ENCODE data around the gene GPR62.

Gene GPR62

DNA sequence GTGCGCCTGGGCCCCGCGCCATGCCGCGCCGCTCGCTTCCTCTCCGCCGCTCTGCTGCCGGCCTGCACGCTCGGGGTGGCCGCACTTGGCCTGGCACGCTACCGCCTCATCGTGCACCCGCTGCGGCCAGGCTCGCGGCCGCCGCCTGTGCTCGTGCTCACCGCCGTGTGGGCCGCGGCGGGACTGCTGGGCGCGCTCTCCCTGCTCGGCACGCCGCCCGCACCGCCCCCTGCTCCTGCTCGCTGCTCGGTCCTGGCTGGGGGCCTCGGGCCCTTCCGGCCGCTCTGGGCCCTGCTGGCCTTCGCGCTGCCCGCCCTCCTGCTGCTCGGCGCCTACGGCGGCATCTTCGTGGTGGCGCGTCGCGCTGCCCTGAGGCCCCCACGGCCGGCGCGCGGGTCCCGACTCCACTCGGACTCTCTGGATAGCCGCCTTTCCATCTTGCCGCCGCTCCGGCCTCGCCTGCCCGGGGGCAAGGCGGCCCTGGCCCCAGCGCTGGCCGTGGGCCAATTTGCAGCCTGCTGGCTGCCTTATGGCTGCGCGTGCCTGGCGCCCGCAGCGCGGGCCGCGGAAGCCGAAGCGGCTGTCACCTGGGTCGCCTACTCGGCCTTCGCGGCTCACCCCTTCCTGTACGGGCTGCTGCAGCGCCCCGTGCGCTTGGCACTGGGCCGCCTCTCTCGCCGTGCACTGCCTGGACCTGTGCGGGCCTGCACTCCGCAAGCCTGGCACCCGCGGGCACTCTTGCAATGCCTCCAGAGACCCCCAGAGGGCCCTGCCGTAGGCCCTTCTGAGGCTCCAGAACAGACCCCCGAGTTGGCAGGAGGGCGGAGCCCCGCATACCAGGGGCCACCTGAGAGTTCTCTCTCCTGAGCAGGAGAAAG lies 951 bp downstream of the GPR62 start:
- DNase-seq (ENCODE audit: low read depth) = no peak

DNA sequence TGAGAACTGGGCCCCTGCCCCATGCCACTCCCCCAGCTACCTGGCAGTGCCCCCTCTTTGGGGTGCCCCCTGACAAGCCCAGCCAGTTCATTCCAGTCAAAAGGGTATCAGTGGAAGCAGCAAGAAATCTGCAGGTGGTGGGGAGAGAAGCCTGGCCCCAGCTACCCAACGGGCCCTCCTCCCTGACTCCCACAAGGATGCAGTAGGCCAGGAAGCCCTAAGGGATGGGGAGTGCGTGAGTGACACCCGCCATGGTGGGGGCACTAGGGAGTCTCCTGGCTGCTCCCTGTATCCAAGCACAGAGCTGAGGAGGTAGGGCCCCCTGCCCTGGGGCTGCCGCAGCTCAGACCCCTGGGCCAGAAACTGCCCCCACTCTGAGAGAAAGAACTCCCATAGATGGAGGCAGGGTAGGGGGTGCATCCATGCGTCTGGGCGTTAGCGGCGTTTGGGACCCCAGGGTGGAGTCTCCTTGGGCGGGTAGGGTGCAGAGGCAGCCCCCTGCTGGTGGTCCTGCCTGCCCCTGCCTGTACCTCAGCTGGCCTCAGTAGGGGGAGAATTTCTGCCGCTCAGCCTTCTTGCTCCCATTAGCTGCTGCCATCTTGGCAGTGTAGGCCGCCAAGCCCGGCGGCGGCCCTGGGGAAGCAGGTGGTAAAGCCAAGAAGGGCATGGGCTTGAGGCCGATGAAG lies 2.5 kb downstream of the GPR62 start:
- no peak for DNase-seq (ENCODE audit: low read depth)

DNA sequence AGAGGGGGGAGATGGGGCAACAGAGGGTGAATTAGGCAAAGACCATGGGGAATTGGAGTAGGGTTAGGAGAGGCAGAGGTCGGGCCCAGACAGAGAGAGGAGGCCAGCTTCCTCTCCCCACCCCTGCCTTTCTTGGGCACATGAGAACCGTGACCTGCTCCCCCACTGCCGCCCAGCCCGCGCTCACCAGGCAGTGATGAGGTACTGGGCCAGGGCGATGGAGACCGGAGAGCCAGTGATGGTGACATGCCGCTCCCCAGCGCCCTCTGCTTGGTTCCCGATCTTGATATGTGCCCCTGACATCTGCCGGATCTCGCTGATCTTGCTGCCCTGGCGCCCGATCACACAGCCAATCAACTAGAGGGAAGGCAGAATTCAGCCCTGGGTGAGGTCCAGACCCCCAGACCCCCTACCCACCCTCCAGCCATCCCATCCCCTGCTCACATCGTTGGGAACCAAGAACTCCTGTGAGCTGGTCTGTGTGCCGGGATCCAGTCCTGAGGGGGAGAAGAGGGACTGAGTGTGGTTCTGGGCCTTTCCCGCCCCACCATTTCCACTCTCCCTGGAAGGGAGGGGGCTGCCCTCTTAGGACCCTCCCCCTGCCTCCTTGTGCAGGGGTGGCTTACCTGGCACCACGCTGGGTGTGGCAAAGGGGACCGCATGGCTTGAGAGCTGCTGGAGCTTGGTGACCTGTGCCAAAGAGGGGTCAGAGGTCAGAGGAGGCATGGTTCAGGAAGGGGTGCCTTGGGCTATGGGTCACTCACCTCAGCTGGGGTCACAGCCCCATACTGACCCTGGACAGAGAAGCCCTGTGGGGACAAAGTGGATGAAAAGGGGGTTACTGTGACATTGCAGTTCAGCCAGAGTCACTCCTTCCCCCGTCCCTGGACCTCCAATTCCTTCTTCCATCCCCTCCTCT lies 3.7 kb downstream of the GPR62 start:
- DNase-seq (ENCODE audit: low read depth) = no peak

DNA sequence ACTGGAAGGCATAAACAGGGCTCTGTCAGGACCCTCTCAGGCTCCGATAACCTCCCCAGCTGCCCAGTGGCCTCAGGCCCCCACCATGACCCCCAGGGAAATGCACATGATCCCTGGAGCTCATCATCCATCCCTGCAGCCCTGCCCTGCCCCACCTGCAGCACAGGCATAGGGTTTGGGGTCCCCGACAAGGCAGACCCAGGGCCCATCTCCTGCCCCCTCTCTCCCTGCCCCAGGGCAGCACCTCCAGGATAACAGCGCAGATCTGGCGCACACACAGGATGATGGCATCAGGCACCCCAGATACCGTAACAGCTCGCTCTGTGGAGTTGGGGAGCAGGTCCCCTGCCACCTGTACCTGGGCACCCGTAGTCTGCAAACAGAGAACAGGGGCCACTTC lies 4.5 kb downstream of the GPR62 start:
- no peak for DNase-seq (ENCODE audit: low read depth)

DNA sequence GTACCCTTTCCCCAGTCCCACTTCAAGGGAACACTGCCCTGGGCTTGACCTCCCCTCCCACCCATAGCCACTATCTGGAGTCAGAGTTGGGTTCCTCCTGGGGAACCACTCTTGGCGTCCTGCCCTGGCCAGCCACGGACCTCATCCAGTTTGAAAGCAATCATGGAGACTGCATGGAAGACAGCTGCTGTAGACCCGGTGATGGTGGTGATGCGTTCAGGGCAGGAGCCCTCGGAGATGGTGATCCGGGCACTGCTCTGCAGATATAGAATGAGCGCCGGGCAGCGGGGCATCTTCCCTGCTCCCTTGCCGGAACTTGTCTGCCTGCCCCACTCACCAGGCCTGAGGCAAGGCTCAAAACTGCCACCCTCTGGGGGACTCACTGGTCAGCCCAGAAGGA lies 5.2 kb downstream of the GPR62 start:
- DNase-seq (ENCODE audit: low read depth) = no peak

DNA sequence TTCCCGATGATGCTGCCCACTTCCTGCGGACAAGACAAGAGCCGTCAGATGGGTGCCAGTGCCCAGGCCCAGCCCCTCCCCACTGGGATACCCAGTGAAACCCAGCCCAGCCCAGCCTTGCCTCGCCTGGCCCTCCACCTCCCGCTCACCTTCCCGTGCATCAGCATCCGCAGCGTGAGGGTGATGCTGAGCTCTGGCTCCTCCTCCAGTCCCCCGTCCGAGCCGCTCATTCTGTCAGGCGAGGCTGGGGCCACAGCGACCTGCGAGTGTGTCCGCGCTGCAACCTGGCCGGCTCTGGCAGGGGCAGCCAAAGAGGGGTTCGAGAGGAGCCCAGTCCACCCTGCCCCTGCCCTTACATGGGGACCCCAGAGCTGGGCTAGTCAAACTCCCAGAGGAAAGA lies 5.8 kb downstream of the GPR62 start:
- DNase-seq (ENCODE audit: low read depth) = no peak

DNA sequence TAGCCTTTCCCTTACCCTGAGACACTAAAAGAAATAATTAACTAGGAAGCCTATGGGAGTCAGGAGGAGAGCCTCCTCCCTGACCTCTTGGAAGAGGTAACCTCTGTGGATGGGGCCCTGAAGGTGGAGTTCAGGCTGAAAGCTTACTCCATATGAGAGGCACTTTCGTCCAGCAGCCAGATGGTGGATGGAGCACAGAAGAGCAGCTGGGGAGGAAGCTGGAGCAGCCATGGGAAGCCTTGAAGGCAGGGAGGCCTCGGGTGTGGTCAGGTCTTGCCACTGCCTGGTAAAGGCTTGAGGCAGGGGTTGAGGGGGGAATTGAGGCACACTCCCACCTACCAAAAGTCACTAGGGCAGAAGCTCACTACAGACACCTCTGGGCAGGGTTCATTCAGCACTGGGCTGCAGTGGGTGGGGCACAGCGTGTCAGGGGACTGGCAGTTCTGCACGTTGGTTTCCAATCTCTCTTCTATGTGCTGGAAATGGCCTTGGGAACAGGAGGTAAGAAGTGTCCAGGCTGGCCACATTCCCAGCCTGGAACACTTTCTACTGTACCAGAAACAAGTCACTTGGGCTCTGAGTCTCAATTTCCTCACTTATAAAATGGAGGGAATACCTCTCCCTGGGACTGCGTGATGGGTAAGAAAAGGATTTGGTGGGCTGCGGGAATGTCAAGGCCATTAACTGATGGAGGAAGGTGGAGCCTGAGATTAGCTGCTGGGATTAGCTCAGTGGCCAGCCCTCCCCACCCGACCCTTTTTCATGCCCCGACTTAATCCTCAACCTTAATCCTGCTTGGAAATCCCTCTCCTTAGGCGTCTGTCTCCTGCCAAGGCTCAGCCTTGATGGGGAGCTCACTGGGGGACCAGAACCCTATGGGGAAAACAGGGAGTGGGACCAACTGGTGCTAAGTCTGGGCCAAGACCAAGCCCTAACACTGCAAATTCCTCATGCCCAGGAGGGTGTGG lies 6.7 kb downstream of the GPR62 start:
- DNase-seq (ENCODE audit: low read depth) = no peak

DNA sequence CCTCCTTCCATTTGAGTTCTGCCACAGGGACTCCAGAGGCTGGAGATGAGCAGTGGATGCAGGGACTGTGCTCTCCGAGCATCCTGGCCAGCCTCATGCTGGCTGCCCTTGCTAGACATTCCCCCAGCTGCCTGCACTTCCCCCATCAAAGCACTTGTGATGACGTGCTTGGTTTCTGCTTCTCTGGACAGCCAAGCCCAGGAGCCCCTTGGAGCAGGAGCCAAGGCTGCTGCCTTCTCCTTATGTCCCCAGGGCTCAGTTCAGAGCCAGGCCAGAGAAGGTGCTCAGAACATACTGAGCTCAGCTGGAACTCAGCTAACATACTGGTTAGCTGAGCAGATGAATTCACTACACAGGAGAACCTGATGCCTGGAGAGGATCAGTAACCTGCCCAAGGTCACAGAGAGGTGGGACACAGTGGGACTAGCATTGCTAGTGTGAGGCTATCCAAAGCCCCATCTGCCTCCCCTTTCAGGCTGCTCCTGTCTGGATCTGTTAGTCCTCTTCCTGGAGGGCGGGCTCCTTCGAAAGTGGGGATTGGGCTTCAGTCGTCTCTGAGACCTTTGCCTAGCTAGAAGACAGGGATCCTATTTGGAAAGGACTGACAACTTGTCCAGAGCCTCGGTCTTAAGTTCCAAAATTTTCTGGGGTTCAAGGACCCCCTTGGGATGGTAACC lies 7.8 kb downstream of the GPR62 start:
- no peak for DNase-seq (ENCODE audit: low read depth)

DNA sequence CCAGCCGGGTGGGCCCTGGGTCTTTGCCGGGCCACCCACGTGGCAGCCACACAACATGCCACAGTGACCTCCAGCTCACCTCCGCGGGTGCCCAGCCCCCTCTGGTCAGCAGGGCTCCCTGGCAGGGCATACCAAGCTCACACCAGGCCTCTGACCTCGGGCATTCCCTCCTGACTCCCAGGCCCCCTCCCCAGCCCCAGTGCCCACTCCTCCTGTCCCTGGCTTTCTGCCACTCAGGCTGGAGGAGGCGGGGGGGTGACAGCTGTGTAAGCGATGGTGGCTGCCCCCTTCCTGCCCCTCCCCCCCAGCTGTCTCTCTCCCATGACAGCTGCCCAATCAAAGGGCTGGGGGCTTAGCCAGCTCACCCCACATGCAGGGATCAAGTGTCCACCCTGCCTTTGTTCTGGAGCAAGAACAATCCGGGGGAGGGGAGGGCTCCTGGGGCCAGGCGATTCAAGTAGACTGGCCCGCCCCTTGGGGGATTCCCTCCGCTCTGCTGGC lies 8.8 kb downstream of the GPR62 start:
- no peak for DNase-seq (ENCODE audit: low read depth)

DNA sequence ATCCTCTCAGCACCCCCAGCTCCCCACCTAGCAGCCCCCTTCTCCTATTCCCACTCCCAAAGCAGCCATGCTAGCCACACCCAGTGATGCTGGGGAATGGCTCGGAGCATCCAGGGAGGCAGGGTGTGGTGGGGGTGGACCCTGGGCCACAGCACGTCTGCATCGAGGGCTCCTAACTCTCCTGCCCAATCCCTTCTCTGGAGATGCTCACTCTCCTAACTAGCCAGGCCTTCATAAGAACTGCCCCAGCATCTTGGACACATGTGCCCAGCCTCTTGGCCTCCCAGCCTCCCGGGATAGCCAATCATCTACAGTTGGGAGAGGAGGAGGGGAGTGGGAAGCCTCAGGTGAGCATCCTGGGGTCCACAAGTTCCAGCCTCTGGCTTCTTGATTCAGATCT lies 9.3 kb downstream of the GPR62 start:
- no peak for DNase-seq (ENCODE audit: low read depth)

DNA sequence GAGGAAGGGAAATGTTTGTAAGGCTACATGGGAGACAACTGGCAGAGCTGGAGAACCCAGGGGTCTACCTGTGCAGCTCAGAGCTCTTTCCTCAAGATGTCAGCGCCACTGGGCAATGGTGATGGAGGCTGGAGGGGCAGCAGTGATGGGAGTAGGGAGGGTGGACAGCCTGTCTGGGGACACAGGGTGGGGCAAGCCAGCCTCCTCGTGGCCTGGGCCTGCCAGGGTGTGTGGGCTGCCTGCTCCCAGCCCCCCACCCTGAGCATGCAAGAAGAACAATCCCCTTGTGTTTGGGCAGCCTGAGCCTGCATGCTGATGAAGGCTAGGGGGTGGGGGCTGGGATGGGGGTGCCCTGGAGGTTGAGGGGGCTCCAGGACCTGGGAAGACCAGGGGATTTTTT lies 10.8 kb downstream of the GPR62 start:
- no peak for DNase-seq (ENCODE audit: low read depth)

DNA sequence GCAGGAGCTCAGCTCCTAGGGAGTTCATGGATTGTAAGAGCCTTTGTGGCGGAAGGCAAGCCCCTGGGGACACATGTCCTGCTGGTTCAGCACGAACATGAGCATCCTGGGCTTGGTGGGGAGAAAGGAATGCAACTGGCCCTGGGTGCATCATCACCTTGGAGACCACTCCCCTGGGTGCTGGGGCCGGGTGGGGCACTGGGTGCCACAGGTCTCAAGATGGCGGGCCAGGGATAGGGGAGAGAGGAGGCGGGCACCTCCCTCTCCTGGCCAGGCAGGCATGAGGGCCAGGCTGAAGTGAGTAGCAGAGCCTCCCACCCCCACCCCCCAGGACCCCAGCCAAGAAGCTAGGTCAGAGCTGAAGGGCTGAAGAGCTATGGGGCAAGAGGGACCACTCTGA lies 11.3 kb downstream of the GPR62 start:
- DNase-seq (ENCODE audit: low read depth) = no peak

DNA sequence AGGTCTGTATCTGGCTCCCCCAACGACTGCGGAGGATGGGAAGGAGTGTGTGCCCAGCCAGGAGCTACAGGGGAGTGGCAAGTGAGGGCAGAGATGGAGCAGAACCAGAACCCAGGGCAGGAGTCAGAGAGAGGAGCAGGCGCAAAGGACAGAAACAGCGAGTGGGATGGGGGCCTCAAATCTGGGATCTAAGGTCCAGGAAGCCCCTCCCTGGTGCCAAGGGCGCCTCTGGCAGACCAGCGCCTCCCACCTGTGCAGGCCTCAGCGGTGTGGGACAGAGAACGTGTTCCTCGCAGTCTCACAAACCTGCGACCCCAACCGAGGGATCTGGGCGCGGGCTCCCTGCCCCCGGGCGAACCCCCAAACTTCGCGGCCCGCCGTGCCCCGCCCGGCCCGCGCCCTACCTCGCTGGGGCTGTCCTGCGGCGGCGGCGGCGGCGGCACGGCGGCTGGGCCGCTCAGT lies 11.8 kb downstream of the GPR62 start:
- DNase-seq (ENCODE audit: low read depth) = no peak

DNA sequence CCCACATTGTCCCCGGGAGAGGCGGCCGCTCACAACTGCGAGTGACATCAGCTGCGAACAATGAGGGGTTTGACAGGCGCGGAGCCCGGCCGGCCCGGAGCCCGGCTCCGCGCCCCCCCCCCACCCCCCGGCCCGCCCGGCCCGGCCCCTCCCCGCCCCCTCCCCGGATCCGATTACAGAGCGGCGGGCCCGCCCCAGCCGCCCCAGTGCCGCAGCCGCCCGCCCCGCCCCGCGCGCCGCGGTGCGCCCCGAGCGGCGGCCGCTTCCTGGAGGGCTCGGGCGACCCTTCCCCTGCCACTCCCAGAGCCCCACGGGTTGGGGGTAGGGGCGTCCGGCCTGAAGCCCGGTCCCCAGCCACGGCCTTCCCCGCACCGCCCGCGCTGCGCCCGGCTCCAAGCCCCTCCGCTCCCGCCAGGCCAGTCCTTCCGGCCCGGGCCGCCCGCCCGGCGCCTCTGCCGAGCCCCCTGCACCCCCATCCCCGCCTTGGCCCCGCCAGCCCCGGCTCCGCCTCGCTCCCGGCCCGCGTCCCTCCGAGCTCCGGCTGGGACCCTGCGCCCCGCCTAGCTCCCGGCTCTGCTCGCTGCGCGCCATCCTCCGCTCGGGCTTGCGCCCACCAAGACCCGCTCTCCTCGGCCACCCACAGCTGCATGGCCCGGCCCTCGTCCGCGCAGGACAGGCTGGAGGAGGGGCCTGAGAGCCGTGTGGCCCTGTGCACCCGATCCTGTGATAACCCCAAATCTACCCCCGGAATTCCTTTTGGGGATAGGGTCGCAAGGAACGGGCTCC lies 12.4 kb downstream of the GPR62 start, which contains the start of gene PCBP4:
TSS of gene PCBP4 (minus strand) at position 71 of the 786 bp plus-strand sequence. CDS start 6,214 bp downstream, outside the sequence.
- DNase-seq (ENCODE audit: low read depth) = no peak

DNA sequence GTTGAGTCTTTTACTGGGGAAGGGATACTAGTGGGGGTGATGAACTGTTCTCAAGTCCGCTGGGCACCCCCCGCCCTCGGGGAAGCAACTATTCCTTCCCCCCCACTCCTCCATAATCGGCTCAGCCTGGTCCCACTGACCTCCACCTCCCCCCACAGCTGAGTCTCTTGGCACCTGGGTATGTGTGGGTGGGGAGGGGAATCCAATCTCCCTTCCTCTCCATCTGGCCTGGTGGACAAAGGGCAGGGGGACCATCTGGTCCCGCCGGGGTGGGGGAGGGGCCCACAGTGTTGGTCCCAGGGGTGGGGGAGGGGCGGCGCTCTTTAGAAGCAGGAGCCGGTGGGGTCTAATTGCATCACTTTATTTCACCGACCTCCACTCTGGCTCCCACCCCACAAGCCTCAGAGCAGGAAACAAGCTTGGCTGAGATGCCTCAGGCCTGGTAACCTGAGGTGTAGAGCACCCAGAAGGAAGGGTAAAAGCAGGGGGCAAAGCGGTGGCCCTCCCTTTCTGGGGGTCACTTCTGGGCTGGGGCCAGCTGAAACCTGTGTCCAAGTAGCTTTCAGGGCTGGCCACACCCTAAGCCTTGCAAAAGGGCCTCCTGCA lies 13.1 kb downstream of the GPR62 start:
- no peak for DNase-seq (ENCODE audit: low read depth)

DNA sequence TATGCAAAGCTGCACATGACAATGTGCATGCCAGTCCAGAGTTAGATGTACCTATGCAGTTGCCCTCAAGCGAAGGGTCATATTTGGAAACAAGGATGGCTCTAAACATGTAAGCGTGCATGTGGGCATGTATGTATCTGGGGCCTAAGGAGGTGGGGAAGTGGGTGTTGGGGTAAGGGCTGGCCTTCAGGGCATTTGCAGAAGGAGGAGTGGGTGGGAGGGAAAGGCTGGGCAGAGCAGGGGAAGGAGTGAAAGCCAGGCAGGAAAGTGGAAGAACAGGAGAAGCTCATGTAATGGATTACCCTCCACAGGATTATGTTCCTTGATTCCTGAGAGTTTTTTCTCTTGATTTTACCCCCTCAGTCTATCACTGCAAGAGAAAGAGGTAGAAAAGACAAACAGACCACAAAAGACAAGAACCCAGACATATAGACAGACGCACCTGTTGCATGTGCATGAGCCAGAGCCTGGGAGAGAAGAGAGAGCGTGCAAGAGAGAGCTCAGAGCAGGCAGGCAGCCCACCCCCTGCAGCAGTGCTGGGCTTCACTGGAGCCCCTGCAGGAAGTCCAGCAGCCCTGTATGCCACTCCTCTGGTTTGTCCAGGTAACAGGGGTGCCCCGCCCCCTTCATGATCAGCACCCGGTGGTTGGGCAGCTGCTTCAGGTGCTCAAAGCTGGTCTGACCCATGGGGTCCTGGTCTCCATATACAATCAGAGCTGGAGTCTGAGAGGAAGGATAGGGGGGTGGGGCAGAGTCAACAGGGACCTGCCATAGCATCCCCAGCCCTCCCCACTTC lies 13.9 kb downstream of the GPR62 start:
- DNase-seq (ENCODE audit: low read depth) = no peak

DNA sequence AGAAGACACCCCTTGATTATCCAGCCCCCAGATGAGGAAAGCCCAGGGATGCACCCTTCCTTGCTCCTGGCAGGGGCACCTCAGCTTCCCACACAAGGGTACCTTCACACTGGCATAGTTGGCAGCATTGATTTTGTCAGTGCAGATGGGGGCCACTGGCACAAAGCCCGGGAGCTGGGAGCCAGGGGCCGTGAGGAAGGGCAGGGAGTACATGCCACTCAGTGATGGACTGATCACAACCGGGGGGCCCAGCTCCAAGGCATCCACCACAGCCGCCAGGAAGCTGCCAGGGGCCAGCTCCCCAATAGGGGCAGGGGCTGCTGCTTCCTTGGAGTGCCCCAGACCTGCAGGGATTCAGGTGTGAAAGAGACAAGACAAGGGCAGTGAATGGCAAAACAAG lies 14.7 kb downstream of the GPR62 start:
- DNase-seq (ENCODE audit: low read depth) = no peak

DNA sequence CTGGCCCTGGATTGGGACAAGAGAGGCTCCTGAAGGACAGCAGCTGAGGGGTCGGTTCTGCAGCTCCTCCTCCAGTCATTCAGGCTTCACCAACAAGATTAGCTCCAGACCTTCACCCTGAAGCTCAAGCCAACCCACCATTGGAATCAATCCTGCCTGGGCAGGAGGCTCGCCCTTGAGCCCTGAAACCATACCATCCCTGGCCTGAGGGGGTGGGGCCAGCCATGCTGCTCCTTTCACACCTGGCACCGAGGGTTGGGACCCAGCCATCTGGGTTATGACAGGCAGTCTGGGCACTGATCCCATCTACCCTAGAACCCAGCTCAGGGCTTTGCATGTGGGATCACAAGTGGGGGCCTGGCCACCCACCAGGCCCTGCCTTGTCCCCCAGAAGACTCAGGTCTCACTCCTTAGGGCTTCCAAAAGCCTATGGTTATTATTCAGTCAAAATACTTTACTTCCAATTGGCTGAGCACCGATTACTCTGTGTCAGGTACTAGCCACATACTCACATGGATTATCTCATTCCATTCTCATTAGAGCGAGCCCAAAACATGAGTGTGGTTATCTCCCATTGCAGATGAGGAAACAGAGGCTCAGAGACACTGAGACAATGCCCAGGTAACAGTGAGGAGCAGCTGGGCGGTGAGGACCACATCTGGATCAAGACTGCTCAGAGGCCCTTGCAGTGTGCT lies 15.6 kb downstream of the GPR62 start:
- no peak for DNase-seq (ENCODE audit: low read depth)

All from HS-27A (cell line).